HG03135 (cell line): Measurements from ENCODE around the gene VPS9D1.
"Not testable (repeated sequence)": the region's sequence is repeated elsewhere in the genome, so short reads cannot be mapped to it uniquely, and the experiment has no call there.

Experiments
- ATAC-seq: cut with Tn5 transposase; IDR thresholded peaks from one replicate; pipeline ENCODE4 v1.9.1; 2021; ENCODE audit warnings: mild to moderate bottlenecking, moderate library complexity; ENCODE audit not compliant: unreplicated experiment

Gene VPS9D1

GRCh38 chr16:89695875-89696669 is 24.6 kb downstream of the VPS9D1 start:
- no peak for ATAC-seq

- no peak for ATAC-seq
Observed at GRCh38 chr16:89695086-89695874, 25.4 kb downstream of the VPS9D1 start.

GRCh38 chr16:89694784-89695085 is 26.0 kb downstream of the VPS9D1 start:
- not testable (repeated sequence) for ATAC-seq

DNA sequence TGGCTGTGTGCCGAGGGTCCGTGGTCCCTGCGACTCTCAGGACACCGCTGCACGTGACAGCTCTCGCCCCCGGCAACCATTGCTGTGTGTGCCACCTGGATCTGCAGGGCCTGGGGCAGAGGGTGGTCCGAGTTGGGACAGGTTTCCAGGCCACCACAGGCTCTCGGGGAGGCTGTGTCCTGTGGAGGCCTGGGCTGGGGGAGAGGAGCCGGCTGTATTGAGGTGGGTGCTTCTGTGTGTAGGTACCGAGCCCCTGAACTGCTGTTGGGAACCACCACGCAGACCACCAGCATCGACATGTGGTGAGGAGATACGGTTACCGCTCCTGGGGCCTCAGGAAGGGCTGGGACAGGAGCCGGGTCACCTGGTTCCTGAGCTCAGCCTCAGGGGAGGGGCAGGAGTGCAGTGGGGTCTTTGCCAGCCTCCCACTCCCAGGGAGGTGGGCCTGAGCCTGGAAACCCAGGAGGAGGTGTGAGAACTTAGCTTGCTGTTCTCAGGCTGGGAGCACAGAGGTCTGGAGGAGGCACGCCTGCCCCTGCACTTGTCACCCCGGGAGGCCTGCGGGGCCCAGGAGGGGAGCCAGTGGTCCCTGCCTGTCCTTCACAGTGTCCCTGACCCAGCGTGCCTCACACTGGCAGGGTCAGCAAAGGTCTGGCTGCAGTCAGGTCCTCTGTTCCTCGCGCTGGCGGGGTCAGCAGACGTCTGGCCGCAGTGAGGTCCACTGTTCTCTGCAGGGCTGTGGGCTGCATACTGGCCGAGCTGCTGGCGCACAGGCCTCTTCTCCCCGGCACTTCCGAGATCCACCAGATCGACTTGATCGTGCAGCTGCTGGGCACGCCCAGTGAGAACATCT is 26.5 kb downstream of the VPS9D1 start:
- ATAC-seq, result no peak

DNA sequence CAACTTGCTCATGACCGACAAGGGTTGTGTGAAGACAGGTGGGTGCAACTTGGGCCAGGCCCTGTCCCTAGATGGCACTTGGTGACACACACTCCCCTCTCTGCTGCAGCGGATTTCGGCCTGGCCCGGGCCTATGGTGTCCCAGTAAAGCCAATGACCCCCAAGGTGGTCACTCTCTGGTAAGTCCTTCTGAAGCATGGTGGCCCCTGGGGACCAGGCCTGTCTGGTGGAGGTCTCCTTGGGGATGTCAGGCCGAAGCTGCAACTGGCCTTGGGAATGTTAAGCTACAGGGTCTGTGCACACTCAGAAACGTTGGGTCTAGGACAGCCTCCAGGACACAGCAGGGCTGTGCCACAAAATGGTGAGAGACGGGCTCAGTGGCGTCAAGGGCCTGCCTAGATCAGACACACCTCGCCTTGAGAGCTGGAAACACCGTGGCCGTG is 27.4 kb downstream of the VPS9D1 start:
- ATAC-seq, result no peak

- ATAC-seq, result no peak
Observed at GRCh38 chr16:89691986-89692569, 28.6 kb downstream of the VPS9D1 start.

DNA sequence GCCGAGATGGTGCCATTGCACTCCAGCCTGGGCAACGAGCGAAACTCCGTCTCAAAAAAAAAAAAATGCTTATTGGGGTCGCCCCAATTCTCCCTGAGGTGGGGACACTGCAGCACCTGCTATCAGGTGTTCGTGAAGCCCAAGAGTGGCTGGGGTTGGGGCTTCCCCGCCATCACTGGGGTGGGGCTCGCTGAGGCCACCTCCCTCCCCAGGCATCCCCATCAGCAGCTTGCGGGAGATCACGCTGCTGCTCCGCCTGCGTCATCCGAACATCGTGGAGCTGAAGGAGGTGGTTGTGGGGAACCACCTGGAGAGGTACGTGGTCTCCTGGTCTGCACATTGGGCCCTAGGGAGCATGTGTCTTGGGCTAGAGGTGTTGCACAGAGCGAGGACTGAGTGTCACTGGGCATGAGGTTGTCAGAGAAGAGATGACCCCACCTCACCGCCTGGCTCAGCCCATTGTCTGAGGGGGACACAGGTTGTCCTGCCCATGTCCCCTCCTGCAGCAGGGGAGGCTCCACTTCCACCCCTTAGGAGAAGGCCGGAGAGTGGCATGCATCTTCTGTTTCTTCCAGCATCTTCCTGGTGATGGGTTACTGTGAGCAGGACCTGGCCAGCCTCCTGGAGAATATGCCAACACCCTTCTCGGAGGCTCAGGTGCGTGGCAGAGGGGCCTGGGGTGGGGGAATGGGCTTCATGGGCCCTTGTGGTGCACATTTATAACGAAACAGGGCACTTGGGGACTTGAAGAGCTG is 29.3 kb downstream of the VPS9D1 start:
- ATAC-seq, result no peak

DNA sequence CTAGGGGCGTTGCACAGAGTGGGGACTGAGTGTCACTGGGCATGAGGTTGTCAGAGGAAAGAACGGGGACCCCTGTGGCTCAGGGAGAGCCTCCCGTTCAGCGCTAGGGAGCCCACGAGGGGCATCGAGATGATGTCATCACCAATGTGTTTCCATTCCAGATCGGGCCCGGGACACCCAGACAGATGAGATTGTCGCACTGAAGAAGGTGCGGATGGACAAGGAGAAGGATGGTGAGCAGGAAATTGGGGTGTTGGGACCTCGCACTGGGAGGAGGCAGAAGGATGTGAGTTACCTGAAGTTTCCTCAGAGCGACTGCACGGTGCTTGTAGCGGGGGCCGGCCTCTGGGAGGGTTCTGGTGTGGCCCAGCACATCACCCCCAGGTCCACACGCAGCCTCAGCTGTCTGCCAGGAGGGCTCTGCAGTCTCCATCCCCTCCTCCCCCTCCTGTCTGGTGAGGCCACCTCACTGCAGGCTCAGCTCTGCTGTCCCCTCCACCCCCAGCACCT is 30.3 kb downstream of the VPS9D1 start:
- ATAC-seq, result no peak

DNA sequence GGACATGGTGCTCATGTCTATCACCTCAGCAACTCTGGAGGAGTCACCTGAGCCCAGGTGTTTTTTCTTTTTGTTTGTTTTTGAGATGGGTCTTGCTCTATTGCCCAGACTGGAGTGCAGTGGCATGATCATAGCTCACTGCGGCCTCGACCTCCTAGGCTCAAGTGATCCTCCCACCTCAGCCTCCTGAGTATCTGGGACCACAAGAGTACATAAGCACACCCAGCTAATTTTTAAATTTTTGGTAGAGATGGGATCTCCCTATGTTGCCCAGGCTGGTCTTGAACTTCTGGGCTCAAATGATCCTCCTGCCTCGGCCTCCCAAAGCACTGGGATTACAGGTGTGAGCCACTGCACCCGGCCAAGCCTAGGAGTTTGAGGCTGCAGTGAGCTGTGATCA is 31.1 kb downstream of the VPS9D1 start:
- not testable (repeated sequence) for ATAC-seq

DNA sequence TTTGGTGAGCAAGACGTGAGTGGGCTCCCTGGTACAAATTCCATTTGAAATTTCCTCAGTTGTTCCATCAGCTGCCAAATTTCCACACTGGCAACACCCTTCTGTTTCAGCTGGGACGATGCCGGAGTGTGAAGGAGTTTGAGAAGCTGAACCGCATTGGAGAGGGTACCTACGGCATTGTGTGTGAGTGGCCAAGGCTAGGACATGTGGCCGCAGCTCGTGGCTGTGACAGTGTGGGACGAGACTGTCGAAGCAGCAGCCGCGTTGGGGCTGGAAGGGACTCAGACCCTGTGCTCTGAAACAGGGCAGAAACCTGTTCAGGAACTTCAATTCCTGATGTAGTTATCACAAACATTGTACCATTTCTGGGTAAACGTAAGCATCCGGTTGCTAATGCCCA is 31.6 kb downstream of the VPS9D1 start:
- no peak for ATAC-seq

DNA sequence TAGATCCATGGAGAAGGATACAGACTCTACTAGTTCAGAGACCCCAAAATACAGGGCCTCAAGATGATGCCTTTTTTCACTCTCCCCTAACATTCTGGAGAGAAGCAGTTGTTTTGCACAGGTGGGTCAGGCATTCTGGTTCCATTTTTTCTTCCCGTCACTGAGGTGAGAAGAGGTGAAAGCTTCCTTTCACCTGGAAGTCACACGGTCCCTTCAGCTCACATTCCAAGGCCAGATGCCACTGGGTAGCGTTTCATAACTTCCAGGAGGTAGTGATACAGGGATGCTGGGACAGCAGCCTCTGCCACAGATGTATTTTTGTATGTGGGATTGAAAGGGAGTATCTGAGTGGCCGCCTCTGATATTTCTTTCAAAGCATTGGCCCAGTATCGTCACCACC is 32.3 kb downstream of the VPS9D1 start:
- ATAC-seq, result no peak

DNA sequence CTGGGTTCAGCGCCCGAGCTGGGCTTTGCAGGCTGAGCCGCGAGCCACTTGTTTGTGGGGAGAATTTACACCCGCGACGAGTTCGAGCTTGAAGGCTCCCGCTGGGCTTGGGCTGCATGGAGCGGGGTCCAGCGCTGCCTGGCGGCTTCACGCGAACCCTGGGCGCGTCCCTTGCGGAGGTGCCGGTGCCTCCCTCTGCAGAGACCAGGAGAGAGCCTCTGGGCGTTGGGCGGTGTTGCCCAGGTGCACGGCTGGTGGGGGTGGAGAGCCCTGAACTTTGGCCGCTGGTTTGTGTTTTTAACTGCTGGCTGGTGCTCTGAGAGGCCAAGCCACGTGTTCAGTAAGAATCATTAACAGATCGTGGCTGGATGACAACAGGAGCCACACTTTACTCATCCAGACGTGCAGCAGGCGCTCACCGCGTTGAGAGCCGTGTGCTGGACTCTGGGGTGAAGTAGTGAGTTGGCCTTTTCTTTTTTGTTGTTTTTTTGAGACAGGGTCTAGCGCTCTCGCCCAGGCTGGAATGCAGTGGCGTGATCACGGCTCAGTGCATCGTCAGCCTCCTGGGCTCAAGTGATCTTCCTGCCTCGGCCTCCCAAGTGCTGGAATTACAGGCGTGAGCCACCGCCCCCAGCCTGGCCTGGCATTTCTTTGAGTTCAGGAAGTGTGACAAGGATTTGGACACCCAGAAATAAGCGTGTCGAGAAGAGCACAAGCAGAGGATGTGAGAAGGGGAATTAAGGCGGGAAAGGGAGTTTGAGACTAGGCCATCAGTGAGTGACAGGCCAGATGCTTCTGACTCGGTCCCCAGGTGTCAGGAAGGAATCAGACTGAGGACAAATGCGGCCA is 33.4 kb downstream of the VPS9D1 start:
- peak; percentile 41 for ATAC-seq

DNA sequence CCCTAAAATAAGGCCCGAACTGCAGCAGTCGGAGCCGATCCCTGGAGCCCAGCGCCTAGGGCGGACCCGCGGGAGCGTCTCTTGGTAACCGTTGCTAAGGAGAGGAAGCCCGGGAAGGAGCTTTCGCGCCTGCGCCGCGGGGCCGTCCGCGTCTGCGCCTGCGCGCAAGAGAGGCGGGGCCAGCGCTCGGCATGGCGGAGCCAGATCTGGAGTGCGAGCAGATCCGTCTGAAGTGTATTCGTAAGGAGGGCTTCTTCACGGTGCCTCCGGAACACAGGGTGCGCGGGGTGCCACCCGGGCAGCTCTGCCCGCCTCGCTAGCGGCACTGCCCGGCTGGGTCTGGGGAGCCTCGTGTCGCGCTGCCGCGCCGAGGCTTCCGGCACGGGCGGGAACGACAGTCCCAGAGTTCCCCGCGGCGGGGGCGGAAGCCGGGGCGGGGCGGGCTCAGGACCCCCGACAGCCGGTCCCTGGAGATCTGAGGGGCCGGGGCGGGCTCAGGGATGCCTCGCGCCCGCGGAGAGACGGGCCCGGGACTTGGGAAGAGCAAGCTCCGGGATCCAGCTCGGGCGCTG is 34.1 kb downstream of the VPS9D1 start, which contains the start of gene CDK10:
Gene CDK10 (plus strand): TSS at position 170 of the 572 bp plus-strand sequence. CDS start 22 bp downstream, at position 192.
- ATAC-seq, result peak; percentile 73

DNA sequence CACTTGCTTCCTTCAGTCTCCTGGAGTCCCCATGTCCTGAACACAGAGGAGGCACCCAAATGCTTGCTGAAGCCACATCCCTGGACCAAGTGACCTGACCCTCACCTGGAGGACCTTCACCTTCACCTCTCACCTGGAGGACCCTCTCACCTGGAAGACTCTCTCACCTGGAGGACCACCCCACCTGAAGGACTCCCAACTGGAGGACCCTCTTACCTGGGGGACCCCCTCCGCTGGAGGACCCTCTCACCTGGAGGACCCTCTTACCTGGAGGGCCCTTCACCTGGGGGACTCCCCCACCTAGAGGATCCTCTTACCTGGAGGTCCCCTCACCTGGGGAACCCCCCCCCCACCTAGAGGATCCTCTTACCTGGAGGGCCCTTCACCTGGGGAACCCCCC is 34.8 kb downstream of the VPS9D1 start:
- no peak for ATAC-seq

GRCh38 chr16:89678258-89678657 is 42.4 kb downstream of the VPS9D1 start:
- ATAC-seq, result no peak

- ATAC-seq, result no peak
Observed at GRCh38 chr16:89672177-89672941, 48.3 kb downstream of the VPS9D1 start.

DNA sequence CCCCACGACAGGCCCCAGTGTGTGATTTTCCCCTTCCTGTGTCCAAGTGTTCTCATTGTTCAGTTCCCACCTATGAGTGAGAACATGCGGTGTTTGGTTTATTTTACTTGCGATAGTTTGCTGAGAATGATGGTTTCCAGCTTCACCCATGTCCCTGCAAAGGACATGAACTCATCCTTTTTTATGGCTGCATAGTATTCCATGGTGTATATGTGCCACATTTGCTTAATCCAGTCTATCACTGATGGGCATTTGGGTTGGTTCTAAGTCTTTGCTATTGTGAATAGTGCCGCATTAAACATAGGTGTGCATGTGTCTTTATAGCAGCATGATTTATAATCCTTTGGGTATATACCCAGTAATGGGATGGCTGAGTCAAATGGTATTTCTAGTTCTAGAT is 49.1 kb downstream of the VPS9D1 start:
- ATAC-seq, result not testable (repeated sequence)
